Activated T-cell treated with anti-CD3 and anti-CD28 coated beads for 1 hour (primary cell): Measurements from ENCODE around the gene NAP1L1.
A peak's percentile ranks its signal among the peaks of the same experiment; 100 is the strongest.

ENCODE experiments used
- DNase-seq: peaks from one replicate; pipeline ENCODE4 v3.0.0-alpha.2; 2020; ENCODE audit warnings: low read depth

NAP1L1 gene

DNA sequence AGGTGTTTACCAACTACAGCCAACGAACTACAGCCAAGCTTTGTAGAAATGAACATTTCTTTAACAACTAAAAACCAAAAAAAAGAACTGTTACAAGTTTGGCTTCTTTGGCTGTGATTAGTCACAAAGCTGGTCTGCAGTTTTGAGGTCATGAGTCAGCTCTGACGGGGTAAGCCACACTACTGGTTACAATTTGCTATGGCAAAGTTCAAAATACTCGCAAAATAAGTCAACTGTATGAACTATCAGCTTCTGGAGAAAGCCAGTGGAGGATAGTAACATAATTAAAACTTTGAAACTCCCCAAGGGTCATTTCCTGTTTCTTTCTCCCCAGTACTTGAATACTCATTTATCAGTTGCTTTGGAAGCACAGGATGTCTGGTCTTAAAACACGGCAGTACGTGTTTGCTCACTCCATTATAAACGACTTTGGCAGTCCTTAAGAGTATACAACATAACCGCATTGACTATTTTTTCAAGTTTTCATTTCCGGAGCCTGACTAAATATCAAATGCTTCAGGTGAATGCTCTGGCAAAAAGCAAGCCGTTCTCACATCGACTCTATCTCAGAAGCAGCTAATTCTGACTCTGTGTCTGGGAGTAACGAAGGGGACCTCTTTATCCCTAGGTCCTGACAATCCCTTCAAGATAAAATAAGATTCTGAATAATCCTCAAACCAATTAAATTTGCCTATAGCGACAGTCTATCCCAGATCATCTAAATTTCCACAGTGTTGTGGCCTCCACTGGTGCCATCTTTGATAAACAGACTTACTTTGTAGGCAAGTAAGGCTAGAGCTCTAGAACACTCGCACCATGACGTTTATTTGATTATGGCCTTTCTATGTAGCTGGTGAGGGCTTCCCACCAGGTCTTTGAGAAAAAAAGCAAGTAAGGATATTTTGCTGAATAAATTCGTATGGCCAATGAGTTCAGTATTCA lies 63.5 kb downstream of the NAP1L1 start:
- no peak for DNase-seq

DNA sequence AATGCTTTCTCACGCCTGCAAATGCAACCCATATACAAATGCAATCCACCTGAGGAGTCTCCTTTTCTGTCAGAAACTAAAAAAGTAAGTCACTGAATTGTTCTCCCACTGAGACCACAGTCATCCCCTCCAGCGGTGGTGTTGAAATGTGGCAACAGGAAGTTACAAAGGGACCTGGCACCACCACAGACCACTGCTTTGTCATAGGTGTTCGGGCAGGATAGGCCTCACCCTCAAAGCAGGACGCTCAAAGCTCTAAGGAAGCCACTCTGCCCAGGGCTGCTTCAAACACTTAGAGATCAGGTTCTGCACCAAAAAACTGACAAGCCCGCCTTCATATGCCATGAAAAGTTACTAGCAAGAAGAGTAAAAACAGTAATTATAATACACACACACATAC lies 64.2 kb downstream of the NAP1L1 start:
- peak; percentile 36 for DNase-seq

DNA sequence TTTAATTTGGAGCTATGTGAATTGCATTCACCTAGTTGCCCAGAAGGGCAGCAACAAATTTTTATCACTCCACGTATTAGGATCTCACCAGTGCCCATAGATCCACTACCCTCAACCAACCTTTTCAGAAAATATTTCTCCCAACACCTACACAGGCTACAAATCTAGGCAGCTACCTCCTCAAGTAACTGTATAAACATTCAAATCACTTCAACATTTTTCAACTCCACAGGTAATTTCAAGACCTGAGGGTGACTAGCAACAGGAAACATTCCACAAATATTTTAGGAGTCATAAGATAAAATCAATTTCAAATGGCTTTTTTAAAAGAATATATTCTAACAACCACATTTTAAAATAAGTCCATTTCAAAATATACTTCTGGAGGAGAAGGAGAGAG lies 65.8 kb downstream of the NAP1L1 start:
- DNase-seq: no peak

DNA sequence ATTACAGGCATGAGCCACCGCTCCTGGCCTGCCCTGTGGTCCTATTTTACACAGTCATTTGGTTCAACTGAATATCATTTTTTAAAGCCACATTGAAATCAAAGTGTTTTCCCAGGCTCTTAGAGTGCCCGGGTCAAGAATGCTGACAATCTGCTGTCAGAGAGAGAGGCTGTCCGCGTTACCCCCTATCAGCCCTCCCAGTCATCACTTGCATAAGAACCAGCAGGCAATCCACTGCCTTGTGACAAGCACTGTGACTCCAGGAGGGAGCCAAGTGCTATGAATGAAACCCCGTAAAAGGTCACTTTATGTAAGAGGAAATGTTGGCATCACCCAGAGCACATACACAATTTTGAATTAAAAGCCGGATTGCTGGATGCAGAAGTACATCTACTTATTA lies 66.4 kb downstream of the NAP1L1 start:
- no peak for DNase-seq

DNA sequence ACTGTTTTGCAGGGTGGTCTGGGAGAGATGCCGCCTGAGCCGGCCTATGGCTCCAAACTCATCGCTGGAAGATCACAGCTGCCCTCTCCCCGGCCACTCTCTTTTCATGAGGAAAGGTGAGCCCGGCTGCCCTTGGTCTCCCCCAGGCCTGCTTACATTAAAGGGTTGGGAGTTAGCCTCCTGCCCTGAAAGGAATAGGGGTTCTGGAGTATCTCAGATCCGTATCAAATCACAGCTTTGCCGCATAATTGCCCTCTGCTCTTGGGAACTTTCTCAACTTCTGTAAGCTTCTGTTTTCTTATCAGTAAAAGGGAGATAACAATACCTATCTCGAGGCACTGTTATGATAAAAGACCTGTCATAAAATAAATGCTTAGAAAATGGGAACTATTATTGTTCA lies 70.5 kb downstream of the NAP1L1 start:
- DNase-seq: no peak

DNA sequence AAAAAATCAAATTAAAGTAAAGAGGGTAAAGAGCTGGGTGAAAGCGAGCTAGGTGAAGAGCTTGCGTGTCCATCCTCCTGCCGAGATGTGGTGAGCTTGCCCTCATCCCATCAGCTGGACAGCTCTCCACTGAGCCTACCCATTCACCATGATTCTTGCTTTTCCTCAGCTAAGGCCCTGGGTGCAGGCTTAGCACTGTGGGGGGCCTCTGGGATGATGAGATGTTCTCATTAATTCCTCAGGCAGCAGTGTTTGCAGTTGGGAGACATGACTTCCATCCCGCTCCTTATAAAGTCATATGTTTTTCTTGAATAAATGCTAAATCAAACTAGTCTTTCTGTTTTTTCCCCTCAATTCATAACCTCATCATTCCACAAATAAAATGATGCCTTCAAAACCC lies 70.9 kb downstream of the NAP1L1 start:
- no peak for DNase-seq

DNA sequence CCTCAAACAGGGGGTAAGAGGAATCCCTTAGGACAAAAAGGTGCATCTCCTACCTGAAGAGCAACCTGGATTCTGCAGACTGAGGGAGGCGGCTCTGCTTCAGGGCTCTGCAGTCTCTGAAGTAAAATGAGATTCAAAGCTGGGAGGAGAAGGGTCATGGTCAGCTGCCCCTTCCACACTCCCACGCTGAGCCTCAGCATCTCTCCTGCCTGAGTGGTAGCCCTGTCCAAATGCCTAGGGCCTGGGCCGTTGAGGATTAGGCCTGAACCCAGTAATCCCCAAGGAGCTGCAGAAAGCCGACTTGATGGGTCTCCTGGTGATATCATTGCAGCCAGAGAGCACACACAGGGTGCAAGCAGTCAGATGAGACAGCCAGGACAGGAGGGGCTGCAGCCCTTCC lies 71.8 kb downstream of the NAP1L1 start:
- DNase-seq: no peak

DNA sequence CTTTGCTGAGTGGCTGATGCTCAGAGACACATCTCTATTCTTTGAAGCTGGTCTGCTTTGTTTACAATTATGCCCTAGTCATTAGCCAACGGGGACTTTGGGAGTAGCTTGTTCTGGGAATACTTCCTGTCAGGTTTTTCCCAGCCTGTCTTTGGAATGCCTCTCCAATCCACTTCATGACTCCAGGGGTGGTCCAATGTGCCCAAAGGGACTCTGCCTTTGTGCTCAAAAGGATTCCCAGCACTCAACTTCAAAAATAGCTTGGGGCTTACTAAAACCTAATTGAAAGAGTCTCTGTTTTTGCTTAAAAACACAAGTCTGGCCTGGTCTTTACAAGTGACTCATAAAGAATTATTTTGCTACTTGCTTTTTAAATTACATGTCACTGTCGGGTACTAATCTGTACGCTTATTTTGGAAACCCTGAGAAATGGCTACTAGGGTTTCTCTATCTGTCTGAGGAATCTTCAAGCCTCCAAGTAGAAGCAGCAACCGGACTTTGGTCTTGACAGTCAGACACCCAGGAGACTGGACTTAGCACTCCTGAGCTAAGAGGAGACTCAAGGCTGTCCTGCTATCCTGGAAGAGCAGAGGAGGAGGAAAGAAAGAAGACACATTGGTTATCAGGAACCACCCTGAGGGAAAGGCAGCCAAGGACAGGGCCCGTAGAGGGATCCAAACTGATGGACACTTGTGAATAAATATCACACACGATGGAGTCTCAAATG lies 73.6 kb downstream of the NAP1L1 start:
- no peak for DNase-seq

DNA sequence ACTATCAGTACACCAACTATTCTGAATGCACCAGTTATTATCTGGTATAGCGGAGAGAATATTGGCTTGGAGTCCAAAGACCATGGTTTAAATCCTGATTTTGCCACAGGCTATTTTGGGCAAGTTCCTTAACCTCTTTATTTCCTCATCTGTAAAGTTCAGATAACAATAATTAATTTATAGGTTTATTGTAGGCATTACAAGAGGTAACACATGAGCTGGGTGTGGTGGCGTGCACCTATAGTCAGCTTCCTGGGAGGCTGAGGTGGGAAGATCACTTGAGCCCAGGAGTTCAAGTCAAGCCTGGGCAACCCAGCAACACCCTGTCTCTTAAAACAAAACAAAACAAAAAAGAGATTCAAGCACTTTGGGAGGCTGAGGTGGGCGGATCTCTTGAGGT lies 76.1 kb downstream of the NAP1L1 start:
- DNase-seq: no peak

DNA sequence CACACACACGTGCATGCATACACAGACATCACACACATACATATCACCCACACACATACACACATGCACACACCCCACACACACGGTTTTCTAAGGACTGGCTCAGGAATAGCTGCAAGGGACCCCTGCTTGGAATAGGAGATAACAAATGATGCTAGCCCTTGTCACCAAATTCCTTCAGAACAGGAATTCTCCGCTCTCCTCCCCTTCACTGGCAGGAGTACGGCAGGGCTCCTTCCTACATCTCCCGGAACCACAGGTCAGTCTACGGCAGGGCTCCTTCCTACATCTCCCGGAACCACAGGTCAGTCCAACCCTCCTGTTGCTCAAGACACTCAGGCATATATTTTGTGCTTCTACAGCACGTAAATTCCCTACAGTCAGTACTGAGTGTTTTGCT lies 76.8 kb downstream of the NAP1L1 start:
- DNase-seq: no peak

DNA sequence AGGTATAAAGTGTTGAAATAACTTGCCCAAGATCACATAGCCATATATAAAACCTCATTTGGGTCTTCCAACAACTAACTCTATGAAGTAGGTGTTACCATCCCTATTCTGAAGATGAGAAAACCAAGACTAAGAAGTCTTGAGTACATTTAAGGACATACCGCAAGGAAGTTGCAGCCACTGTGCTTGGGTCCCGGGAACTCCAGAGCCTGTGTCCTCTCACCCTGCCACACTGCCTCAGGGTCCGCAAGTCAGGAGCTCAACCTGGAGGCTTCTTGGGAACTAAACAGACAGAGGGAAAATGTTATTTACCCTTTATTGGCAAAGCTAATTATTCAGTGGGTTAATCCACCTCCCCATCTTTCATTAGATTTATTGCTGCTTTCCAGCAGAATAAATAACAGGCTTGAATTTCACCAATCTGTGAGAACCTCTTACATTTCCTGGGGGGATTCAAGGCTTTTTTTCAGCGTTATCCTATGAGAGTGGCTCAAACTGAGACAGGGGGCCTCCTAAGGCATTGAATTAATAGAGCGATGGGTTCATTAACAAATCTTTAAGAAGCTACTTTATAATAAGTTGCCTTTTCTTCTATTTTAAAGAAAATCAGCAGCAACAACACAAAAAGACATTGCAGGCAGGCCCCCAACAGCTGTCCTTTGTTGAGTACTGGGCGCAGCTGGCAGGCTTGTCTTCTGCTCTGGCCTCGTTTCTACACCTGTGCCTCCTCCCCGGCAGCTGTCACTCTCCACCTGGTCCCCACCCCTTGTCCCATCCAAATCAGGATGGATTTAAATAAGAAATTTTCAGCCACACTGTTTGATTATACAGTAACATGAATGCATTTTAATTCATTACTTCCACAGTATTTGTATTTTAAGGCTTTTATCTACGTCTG lies 78.2 kb downstream of the NAP1L1 start:
- no peak for DNase-seq

DNA sequence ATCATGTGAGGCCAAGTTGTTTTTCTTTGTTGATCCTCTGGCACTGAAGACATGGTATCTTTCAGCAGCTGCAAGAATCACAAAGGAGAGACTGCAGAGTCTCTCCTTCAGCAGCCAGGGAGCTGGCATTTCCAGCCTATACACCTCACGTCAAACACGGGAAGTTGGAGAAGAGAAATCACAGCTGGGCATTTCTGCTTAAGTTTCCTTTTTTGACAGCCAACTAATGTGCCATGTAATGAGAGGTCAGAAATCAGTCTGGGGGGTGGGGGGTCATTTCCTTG lies 81.2 kb downstream of the NAP1L1 start:
- DNase-seq: no peak

DNA sequence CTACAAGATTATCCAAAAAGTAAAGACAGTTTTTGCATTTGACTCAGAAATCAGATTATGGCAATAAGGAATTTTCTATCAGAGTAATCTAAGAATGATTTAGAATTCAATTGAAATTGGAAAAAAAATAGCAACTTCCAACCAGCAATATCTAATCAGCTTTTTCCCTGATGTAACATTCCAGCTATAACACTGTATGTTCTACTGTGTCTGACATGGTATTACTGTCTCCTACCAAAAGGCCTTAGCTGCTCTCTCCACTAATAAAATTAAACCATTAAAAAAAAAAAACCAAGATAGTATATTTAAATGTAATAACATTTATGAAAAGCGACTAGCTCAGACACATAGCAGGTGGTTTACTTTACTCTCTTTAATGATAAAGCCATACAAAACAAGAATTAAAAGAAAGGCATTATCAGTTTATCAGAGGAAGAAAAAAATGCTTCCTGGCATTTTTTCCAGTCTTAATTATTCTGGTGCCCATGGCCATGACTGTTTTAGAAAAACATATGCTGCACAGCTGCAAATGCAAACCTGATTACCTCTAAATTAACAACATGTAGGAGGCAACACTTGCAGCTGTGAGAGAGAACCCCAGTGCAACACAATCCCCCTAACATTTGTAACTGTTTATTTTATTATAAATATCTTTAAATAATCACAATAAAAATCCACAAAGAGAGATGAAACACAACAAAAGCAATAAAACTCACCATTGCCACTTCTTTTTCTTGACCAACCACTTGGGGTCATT lies 81.7 kb downstream of the NAP1L1 start:
- DNase-seq: no peak

DNA sequence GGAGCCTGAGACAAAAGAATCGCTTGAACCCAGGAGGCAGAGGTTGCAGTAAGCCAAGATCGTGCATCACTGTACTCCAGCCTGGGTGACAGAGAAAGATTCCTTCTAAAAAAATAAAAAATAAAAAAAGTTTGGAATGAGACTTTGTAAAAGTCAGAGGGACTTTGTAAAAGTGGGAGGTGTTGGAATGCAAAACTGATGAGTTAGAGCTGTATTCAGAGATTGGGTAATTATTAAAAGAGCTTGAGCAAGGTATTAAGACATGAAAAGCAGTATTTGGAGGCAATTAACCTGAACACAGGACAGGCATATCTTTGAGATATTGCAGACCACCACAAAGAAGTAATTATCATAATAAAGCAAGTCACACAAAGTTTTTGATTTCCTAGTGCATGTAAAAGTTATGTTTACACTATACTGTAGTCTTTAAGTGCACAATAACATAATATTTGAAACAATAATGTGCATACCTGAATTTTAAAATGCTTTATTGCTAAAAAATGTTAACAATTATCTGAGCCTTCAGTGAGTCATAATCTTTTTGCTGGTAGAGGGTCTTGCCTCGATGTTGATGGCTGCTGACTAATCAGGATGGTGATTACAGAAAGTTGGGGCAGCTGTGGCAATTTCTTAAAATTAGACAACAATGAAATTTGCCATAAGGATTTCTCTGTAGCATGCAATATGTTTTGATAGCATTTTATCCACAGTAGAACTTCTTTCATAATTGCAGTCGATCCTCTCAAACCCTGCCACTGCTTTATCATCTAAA lies 86.0 kb downstream of the NAP1L1 start:
- DNase-seq: no peak

DNA sequence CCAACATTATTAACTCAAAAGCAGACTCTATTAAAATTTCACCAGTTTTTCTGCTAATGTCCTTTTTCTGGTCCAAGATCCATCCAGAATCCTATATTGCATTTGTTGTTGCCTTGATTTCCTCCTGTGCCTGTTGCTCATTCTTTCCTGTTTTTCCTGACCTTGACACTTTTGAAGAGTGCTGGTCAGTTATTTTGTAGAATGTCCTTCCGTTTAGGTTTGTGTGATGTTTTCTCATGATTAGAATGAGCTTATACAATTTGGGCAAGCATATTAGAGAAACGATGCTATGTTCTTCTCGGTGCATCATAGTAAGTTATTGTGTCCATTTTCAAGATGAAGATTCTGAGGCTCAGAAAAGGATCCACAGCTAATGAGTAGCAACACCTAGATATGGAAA lies 86.8 kb downstream of the NAP1L1 start:
- no peak for DNase-seq

DNA sequence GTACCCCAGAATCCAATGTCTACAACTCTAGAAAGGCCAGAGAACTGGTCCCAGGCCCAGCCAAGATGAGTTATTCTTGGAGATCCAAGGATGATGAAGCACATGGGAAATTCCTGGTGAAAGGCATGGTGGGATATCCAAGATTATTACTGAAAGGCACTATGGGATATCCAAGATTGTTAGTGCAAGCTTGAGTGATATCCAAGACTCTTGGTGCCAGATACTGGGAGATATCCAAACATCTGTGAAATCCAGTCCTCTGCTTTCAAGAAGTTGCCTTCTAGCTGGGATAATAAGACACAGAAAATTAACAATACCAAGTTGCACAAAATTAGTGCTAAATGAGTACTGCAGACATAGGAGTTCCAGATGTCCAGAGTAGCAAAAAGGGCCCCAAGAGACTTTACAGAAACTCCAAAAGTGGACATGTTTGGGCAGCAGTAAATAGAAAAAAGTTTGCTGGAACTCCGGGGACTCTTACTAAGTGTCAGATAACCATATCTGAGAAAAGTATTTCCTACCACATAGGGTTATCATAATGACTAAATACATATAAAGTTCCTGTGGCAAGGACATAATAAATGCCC lies 87.5 kb downstream of the NAP1L1 start:
- DNase-seq: no peak

DNA sequence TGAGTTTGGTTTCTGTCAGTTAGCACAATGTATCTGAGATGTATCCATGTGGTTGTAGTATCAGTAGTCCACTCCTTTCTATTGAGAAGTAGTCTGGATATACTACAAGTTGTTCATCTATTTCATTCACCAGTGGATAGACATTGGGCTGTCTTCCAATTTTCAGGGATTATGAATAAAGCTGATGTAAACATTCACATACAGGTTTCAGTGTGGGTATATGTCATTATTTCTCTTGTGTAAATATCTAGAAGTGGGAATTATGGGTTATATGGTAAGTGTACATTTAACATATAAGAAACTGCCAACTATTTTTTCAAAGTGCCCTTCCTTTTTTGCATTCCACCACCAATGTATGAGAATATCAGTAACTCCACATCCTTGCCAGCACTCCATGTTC lies 88.8 kb downstream of the NAP1L1 start:
- DNase-seq: no peak

DNA sequence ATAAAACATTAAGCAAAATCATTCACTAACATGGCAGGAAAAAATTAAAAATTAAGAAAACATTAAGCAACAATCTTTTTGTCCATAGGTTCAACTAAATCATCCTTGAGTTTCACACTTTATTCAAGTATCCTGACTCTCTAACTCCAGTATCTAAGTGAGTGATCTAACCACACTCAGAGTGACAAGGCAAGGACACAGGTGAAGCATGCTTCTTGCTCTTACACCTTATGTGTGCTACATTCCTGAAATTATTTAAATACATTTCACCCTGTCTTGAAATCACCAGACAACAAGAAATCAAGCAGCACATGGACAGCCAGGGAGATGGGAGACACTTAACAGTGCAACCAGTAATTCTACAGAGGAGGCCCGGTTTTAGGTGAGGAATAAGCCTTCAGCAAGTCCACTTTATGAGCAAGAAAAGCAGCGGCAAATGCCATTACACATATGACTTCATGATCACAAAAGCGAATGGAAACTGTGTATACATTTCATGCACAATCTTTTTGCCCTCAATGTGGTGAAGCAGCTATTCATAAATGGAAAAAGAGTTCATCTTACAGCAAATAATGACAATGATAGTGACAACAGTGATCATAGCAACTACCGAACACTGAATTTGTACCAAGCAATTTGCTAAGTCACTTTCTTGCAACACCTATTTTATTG lies 90.3 kb downstream of the NAP1L1 start:
- DNase-seq: no peak

DNA sequence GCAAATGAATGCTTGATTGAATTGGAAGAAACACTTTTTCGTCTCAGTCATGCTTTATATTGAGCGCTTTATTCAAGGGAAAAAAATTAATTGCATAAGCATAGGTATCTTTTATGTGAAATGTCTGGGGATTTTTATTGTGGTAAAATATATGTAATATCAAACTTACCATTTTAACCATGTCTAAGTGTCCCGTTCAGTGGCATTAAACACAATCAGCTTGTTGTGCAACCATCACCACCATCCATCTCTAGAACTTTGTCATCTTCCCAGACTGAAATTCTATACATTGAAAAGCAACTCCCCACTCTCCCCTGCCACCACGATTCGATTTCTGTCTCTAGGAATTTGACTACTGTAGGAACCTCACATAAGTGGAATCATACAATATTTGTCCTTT lies 92.7 kb downstream of the NAP1L1 start:
- no peak for DNase-seq
